ENCODE data around the gene TTPAL.

TTPAL gene

DNA sequence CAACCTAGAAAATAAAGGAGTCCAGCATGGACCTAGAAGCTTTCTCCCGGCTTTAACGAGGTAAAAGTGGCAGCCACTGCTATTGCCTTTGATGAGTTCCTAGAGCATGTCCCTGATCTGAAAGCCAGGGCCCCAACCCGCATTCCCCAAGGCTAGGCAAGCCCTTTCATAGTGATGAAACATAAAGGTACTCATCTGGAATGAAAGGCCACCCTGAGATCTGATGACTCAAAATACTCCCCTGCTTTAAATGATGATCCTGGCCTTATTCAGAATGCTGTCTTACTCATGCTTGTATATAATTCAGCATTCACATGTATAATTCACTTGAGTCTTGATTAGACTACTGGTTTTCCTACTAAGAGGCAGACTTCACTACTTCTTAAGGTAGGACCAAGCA is 21.3 kb downstream of the TTPAL start:
- DNase-seq (ENCODE audit: low read depth, low spot score) = no peak

DNA sequence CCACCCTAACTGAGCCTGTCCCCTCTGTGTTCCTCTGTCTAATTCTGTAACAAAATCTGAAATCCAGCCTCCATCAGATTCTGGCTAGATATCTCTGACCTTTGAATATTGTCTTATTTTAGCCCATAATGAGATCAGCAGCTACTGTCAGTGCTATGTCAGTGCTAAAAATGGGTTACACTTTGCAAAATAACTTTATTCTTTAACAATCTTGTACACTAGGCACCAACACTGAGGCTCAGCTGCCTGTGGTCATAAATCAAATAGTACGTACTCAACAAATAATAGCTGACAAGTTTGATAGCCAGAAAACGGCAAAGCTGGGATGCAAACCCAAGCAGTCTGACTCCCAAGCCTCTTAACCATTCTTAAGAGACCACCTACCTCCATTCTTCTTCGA is 22.1 kb downstream of the TTPAL start:
- no peak for DNase-seq (ENCODE audit: low read depth, low spot score)

DNA sequence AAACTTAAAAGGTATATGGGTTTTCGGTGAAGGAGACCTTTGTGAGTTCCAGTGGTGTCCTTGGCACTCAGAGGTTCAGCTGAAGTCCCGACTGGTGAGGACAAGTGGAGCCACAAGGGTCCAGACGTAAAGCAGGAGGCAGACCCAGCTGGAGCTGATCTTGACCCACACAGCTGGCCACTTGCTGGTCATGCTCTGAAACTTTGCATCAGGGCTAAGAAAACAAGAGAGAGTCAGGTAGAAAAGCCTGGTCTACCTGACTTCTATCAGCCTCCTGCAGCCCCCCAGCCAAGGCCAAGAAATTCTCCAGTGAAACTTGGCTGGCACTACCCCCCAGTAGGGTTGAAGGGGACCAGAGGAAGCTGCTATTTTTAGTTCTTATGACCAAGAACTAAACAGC is 24.5 kb downstream of the TTPAL start:
- no peak for DNase-seq (ENCODE audit: low read depth, low spot score)

DNA sequence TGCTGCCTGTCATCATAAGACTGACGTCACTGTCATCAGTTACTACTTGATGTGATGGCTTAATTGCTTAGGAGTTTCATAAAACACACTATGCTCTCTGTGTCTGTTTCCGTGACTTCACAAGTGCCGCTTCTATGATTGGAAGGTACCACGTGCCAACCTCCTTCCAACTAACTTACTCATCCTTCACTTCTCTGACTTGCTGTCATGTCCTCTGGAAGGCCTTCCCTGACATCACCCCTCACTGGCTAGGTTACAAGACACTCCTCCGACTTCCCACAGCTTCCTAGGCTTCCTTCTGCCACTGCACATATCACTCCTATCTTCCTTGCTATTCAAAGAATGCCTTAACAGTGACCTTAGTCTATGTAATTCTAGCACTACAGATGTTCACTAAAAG is 25.8 kb downstream of the TTPAL start:
- DNase-seq (ENCODE audit: low read depth, low spot score) = no peak

DNA sequence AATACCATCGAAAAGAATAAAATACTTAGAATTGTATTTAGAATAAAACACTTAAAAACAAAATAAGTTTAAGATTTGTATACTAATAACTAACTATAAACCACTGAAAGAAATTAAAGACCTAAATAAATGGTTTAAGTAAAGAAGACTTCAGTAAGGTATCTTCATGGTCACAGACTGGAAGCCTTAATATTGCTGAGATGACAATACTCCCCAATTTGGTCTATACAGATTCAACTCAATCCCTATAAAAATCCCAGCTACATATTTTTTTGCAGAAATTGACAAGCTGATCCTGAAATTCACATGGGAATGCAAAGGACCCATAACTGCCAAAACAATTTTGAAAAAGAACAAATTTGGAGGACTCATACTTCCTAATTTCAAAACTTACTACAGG is 27.3 kb downstream of the TTPAL start:
- DNase-seq (ENCODE audit: low read depth, low spot score) = no peak

DNA sequence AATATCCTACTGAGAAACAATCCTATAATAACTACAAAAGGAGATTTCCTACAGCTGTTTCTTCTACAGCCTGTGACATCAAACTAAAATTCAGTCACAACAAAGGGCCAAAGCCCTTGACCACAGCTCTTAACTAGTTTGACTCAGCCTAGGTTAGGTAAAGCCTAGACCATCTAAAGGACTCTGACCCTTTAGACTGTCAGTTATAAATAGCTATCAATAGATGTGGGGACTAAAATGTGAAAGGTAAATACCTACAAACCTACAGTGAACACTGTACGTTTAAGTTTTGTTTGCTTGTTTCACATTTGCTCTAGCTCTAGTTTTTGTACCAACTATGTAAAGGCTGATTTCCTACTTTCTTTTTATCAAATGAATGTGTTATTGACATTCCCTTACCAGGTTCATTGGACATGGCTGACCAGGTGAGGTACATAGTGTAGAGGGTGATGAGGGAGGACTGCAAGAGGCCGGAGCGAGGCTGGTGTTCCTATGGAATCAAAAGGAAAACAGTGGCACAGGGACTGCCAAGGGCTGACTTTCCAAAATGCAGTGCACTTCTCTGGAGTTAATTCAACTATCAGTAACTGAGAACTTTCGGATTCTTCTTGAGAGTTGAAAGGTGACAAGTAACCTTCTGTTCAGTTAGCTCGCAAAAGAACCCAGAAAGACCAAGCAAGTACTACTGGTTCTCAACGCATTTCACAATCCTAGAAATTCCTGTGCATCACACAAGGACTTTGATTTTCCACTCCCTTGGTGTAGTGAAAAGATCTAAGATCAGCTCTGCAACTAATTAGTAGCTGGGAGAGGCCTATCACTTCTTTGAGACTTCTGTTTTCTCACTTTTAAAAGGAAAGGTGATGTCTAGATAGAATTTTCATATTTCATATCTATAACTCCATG is 29.0 kb downstream of the TTPAL start:
- DNase-seq (ENCODE audit: low read depth, low spot score) = no peak

DNA sequence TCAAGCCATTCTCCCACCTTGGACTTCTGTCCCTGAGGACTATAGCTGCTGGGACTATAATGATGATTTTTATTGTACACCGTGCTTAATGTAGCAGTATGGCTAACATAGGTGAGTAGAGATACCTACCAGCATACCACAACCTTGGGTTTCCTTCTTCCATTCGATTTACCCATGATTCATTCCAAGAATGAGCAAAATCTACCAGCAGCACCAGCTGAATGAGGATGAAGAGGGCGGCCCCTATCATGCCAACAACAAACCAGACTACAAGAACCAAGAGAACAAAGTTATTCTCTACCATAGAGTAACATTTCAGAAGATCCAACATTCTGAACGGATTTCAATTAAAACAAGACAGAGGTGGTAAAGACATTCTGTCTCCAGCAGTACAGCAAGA is 34.1 kb downstream of the TTPAL start:
- DNase-seq (ENCODE audit: low read depth, low spot score) = no peak

DNA sequence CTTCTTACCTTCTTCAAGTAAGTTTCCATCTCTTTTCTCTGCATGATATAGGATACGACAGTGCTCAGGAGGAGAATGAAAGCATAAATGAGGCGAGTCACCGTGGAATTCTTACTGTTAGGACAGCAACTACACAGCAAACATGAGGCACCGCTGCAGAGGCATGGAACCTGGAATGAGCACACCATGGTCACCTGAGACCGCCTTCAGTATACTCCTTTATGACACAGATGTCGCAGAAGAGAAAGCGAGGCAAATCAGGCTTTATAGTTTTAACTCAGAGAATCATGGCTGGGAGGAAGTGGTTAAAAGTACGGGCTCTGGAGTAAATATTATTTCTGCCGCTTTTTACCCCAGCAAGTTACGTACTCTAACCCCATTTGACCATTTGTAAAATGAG is 38.2 kb downstream of the TTPAL start:
- DNase-seq (ENCODE audit: low read depth, low spot score) = no peak

DNA sequence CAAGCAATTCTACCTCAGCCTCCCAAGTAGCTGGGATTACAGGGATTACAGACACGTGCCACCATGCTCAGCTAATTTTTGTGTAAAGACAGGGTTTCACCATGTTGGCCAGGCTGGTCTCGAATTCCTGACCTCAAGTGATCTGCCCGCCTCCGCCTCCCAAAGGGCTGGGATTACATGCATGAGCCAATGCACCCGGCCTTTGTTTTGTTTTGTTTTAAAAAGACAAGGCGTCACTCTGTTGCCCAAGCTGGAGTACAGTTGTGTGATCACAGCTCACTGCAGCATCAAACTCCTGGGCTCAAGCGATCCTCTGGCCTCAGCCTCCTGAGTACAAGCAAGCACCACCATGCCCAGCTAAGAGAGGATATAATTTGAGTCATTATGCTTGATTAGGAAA is 40.8 kb downstream of the TTPAL start:
- DNase-seq (ENCODE audit: low read depth, low spot score) = no peak

DNA sequence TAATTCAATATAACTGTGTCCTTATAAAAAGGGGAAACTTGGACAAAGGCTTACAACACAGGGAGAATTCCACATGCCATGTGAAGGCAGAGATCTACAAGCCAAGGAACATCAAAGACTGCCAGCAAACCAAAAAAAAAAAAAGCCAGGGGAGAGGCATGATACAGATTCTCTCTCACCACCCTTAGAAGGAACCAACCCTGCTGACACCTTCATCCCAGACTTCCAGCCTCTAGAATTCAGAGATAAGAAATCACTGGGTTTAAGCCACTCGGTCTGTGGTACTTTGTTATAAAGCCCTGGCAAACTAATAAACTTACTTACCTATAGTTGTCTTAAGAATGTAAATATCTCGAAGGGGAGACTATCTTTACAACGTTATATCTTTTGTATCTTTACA is 41.8 kb downstream of the TTPAL start:
- DNase-seq (ENCODE audit: low read depth, low spot score) = no peak

DNA sequence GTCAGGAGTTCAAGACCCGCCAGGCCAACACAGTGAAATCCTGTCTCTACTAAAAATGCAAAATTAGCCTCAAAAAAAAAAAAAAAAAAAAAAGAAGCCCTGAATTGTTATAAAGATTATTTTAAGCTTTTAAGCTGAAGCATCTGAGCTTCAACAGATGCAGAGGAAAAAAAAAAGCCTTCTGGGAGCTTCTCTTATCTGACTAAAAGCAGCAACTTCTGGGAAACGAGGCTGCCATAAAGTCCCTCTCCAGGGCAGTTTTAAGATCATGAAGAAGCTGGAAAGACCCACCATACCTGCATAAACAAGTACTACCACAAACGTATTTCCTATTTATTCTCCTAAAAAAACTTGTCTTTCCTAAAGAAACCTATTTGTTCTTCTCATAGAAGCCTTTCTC is 42.6 kb downstream of the TTPAL start:
- DNase-seq (ENCODE audit: low read depth, low spot score) = no peak

DNA sequence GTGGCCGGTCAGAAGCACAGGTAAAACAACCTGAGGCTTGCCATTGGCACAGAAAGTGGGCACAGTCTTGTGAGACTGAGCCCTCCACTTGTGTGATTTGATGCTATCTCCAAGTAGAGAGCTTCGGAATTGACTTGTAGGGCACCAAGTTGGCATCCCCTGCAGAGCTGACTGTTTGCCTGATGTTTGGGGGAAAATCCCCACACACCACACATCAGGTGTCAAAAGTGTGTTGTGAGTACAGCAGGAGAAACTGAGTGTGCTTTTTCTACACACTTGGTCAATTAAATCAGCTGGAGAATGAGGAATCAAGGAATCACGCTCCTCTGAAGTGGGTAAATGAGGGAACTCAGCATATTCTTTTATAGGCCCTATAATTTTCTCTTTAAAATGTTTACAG is 45.2 kb downstream of the TTPAL start:
- no peak for DNase-seq (ENCODE audit: low read depth, low spot score)

DNA sequence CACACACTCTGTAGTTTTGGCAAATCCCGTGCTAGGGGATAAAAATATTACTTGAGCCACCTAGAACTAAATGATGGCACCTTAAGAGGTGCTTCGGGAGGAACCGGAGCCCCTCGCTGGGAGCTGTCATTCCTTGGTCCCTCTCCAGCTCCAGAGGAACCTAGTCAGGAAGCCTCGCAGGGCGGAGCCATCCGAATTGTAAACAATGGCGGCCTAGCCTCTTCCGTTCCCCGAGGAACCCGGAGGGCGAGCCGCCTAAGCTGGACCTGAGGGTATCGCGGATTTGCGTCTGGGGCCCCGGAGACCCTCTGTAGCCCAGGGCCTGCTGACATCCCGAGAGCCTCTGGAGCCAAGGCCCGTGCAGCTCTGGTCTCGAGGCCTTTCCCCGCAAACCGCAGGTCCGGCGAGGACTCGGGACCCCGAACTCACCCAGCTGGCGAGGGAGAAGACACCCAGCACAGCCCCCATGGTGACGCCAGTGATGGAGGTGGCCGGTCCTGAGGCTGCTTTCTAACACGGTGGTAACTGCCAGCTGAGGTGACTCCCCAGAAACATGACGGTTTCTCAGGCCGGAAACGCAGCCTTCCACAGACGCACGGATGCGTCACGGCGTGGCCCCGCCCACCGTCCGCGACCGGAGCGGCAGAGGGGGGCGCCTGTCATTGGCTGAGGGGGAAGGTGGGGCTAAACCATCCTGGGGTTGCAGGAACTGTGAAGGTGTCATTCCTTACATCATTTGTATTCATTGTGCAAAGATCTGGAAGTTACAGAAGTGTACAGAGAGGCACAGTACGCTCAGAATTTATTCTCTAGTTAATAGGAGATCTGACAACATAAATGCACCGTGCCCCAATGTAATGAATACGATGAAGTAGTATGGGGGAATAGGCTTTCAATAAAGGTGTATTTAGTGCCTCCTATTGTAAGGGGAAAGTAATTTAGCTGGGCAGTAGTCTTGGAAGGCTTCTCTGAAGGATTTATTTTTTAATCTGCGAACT is 46.1 kb downstream of the TTPAL start, which contains the start of gene SERINC3:
Gene SERINC3, minus strand, starts transcription at position 587 of the 998 bp plus-strand sequence. Its CDS starts 119 bp downstream, at position 468.
- DNase-seq (ENCODE audit: low read depth, low spot score) = peak; percentile 93

DNA sequence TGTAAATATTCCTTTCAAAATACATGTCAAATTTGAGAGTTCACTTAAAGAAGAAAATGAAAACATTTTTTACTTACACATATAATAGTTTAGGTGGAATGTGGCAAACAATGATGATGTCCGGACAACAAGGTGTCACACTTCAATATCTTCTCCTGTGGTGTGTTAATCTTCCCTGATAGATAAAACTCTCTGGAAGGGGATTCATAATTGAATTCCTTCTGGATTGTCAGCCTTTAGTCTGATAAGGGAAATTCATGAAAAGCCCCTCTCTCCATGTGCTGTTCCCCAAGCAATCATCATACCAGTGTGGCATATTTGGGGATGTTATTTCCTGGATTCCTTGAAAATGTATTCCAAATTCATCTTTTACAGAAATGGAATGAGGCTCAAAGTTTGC is 47.2 kb downstream of the TTPAL start:
- no peak for DNase-seq (ENCODE audit: low read depth, low spot score)

DNA sequence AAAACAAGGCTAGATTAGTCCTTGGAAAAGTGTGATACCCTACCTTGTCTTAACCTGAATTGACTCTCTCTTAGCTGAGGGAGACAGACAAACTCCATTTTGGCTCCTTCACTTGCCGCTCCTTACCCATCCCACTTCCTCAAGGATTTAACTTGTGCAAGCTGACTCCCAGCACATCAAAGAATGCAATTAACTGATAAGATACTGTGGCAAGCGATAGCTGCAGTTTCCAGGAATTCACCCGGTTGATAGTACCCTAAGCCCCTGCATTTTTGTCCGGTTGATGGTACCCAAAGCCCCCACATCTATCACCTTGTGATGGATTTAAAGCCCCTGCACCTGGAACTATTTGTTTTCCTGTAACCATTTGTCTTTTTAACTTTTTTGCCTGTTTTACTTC is 48.1 kb downstream of the TTPAL start:
- peak; percentile 44 for DNase-seq (ENCODE audit: low read depth, low spot score)

DNA sequence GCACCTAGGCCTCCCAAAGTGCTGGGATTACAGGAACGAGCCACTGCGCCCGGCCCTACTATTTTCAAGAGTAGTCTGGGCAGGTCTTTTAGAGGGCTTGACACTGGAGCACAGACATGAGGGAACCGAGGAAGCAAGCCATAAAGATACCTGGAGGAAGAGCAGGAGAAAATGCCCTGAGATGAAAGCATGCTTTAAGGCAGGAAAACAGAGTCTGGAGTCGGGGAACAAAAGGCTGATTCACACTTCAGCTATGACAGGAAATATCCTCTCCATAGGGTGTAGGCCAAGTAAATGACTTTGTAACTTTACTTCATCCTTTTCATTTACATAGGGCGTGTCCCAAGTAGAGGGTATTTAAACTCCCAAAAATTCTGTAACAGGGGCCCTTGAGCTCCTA is 50.5 kb downstream of the TTPAL start:
- peak; percentile 67 for DNase-seq (ENCODE audit: low read depth, low spot score)

DNA sequence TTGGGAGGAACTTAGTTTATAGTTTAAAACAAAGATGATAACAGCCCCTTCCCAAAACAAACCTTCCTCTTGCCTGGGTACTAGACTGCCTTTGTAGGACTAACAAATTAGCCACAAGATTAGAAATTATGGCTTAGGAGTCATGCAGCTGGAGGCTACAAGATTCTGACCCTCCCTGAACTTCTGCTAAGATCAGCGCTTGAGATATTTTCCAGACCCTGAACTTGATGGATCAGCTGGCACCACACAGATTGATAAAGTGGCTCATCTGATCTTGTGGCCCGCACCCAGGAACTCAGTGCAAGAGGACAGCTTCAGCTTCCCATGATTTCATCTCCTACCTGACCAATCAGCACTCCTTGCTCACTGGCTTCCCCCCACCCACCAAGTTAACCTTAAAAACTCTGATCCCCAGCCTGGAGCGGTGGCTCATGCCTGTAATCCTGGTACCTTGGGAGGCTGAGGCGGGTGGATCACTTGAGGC is 52.1 kb downstream of the TTPAL start:
- DNase-seq (ENCODE audit: low read depth, low spot score) = peak; percentile 18

DNA sequence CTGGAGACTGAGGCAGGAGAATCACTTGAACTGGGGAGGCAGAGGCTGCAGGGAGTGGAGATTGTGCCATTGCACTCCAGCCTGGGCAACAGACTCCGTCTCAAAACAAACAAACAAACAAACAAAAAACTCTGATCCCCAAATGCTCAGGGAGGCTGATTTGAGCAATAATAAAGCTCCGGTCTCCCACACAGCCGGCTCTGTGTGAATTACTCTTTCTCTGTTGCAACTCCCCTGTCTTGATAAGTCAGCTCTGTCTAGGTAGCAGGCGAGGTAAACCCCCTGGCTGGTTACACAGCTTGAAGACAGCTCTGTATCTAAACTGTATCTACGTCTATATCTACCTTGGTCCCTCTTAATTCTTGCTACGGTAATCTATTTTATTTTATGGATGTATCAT is 52.6 kb downstream of the TTPAL start:
- no peak for DNase-seq (ENCODE audit: low read depth, low spot score)

DNA sequence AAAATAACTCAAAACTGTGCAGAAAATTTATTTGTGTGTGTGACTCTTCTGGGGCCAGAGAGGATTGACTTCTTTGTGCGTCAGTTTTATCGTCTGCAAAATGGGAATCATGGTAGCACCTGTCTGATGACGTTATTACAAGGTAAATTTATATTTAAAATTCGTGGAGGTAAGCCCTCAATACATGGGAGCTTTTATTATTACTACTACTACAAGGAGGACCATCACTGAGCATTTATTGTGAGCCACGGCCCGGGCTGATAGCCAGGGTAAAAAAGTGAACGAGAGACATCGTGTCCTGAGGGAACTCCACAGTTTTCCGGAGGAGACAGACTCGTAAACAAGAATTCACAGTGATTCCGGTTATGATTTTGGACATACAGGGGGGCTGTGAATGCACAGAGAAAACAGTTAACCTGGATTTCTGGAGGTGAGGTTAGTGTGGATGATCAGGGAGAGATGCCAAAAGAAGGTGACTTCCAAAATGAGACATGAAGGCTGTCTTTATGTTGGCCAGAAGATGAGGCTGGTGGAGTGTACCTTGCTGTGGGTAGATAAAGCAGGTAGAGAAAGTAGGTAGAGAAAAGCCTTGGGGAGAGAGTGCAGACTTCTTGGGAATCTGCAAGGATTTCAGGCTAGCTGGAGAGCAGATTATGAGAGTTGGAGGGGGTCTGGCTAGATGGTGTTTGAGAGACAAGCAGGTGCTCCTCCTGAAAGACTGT is 56.7 kb downstream of the TTPAL start:
- no peak for DNase-seq (ENCODE audit: low read depth, low spot score)

DNA sequence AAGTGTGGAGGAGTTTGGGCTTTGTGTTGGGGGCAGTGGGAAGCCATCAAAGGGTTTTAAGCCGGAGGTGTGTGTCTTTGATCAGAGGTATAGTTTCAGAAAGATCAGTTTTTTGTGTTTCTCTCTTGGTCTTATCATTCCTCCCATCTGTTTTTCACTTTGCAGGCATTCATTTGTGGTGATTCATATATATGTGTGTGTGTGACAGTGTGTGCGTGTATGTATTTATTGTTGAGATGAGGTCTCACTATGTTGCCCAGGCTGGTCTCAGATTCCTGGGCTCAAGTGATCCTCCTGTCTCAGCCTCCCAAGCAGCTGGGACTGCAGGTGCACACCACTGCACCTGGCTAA is 57.3 kb downstream of the TTPAL start:
- no peak for DNase-seq (ENCODE audit: low read depth, low spot score)

DNA sequence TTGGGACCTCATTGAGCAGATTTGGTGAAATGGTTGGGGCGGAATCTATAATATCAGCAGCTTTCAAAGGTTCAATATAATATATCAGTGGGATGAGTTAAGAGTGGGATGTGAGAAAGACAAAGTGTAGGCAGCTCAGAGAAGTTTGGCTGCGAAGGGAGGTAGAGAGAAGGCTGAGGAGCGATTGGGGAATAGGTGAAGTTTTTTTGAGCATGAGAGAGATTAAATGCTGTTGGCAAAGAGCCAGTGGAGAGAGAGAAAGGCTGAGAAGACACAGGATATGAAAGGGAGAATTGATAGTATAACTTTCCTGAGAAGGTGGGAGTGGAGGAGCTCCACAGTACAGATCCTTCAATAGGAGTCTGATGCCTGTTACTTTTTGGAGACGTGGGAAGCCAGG is 58.3 kb downstream of the TTPAL start:
- DNase-seq (ENCODE audit: low read depth, low spot score) = no peak

DNA sequence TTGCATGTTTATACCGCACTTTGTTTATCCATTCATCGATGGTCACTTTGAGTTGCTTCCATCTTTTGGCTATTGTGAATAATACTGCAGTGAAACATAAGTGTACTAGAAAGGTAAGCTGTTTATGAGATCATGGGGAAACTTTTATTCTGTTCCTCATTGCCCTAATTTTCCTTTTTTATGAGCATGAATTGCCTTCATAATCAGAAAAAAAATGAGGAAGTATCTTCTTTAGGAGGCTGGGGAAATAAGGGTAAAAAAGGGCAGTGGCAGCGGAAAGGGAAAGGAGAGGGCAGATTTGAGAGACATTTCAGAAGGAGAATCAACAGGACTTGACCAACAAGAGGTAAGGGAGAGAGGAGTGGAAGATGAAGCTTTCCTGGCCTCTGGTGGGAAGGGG is 60.5 kb downstream of the TTPAL start:
- no peak for DNase-seq (ENCODE audit: low read depth, low spot score)

Measured in ELF-1 (cell line).